RWPE2 (cell line): ENCODE data around the gene SPRY4.

Experiments
- ATAC-seq: fragments of 200-7000 bp; cut with Tn5 transposase; 3 replicates; pipeline ENCODE4 v1.9.1; 2021; ENCODE audit warnings: low read depth
- DNase-seq: peaks from one replicate; pipeline ENCODE4 v3.0.0-alpha.2; 2020; ENCODE audit warnings: low spot score
- H3K27ac ChIP-seq: fragments of 450-650 bp; 2 replicates; pipeline ENCODE4 v1.5.1; 2017; ENCODE audit warnings: mild to moderate bottlenecking; ENCODE audit not compliant: poor library complexity, severe bottlenecking
- H3K27me3 ChIP-seq: fragments of 250-450 bp; sonication (Bioruptor Pico); 2 replicates; pipeline ENCODE4 v1.5.1; 2021; ENCODE audit warnings: mild to moderate bottlenecking, moderate library complexity; ENCODE audit not compliant: insufficient read depth, poor library complexity, severe bottlenecking
- H3K36me3 ChIP-seq: fragments of 250-450 bp; sonication (Bioruptor Pico); 2 replicates; pipeline ENCODE4 v1.5.1; 2020; ENCODE audit warnings: low read depth, mild to moderate bottlenecking, moderate library complexity
- H3K4me1 ChIP-seq: fragments of 250-450 bp; sonication (Bioruptor Pico); 2 replicates; pipeline ENCODE4 v1.5.1; 2021; ENCODE audit warnings: mild to moderate bottlenecking, moderate library complexity; ENCODE audit not compliant: insufficient read depth, poor library complexity, severe bottlenecking
- H3K4me3 ChIP-seq: fragments of 250-450 bp; sonication (Bioruptor Pico); 2 replicates; pipeline ENCODE4 v1.5.1; 2021; ENCODE audit warnings: mild to moderate bottlenecking, moderate library complexity; ENCODE audit not compliant: severe bottlenecking
- H3K9me3 ChIP-seq: fragments of 250-450 bp; sonication (Bioruptor Pico); 2 replicates; pipeline ENCODE4 v1.5.1; 2021; ENCODE audit warnings: mild to moderate bottlenecking, moderate library complexity; ENCODE audit not compliant: severe bottlenecking
- CTCF ChIP-seq: fragments of 450-650 bp; IDR thresholded peaks from one replicate; pipeline ENCODE4 v1.5.1; 2017; ENCODE audit warnings: mild to moderate bottlenecking, moderate library complexity; ENCODE audit not compliant: poor library complexity, severe bottlenecking

SPRY4 gene

GRCh38 chr5:142313275-142313674 lies 11.5 kb downstream of the SPRY4 start:
- H3K4me1 ChIP-seq = no peaks in the 10 kb centered on the region
- DNase-seq = no peak
- H3K4me3 ChIP-seq = no peak overlapping the region
- no peak for ATAC-seq
- no peaks in the 10 kb centered on the region for H3K27me3 ChIP-seq
- H3K36me3 ChIP-seq = peaks cover 82% of the 10 kb centered on the region
- no peak for TF ChIP-seq CTCF
- H3K9me3 ChIP-seq = no peaks in the 10 kb centered on the region
- H3K27ac ChIP-seq = no peak overlapping the region

DNA sequence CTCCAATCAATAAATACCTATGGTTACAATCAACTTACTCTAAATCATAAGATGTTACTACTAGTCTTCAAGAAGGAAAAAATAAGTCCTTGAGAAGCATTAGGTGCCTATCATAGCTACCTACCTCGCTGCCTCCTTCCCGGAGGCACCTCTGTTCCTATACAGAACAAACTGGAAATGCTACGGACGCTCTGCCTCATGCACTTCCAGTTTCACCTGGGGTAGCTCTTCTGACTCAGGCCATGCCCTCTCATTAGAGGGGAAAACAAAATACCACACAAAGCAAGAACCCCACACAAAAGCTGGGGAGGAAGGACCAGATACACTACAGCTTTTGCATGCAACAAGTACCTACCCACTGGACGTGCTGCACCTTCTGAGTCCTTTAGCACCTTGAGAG lies 12.4 kb downstream of the SPRY4 start:
- ATAC-seq (no peak), DNase-seq (no peak)
- no peaks in the 10 kb centered on the region for H3K27me3 ChIP-seq
- H3K4me1 ChIP-seq = no peaks in the 10 kb centered on the region
- no peak for TF ChIP-seq CTCF
- no peak overlapping the region for H3K27ac ChIP-seq
- H3K9me3 ChIP-seq = no peaks in the 10 kb centered on the region
- peaks cover 84% of the 10 kb centered on the region for H3K36me3 ChIP-seq
- H3K4me3 ChIP-seq = no peak overlapping the region

DNA sequence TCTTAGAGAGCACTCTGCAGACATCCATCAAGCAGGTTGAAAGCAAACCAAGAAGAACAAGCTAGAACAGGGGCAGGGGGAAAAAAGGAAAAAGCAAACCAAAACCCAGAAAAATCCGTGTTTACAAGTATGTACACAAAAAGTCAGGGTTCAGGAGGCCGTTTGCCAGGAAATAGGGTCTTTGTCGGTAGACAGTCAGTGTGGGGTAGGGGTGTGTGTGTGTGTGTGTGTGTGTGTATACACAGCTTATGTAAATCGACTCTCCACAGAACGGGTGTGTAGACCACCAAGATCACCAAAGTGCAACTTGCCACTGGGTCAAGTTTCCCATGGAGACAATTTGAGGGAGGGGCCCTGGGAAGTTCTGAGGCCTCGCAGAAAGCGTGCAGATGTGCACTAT lies 13.1 kb downstream of the SPRY4 start:
- Histone ChIP-seq H3K36me3 (peaks cover 77% of the 10 kb centered on the region), H3K9me3 (no peaks in the 10 kb centered on the region), H3K27me3 (no peaks in the 10 kb centered on the region), H3K4me3 (no peak overlapping the region), H3K4me1 (no peaks in the 10 kb centered on the region), H3K27ac (no peak overlapping the region)
- TF ChIP-seq CTCF = no peak
- DNase-seq (no peak), ATAC-seq (no peak)

DNA sequence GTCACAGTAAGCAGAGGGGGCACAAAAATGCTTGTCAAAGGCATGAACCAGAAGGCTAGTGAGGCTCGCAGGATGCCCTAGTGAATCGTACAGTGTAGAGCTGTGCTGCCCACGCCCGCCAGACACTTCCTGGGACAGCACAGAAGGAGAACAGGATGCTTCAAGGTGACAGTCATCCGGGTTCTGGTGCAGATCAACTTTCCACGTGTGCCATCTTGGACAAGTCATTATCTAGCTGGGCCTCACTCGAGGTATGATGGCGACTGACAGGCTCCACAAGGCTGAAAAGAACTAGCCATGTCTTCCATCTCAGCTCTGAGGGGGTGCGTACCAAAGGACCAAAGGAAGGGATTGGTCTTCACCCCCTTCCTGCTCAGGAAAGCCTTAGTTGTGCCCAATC lies 14.0 kb downstream of the SPRY4 start:
- no peaks in the 10 kb centered on the region for H3K4me1 ChIP-seq
- H3K27ac ChIP-seq = no peak overlapping the region
- H3K4me3 ChIP-seq = no peak overlapping the region
- TF ChIP-seq CTCF = no peak
- H3K36me3 ChIP-seq = peaks cover 72% of the 10 kb centered on the region
- H3K9me3 ChIP-seq = no peaks in the 10 kb centered on the region
- ATAC-seq (no peak), DNase-seq (no peak)
- no peaks in the 10 kb centered on the region for H3K27me3 ChIP-seq

- H3K4me1 ChIP-seq = no peaks in the 10 kb centered on the region
- DNase-seq (no peak), ATAC-seq (no peak)
- no peaks in the 10 kb centered on the region for H3K9me3 ChIP-seq
- H3K27me3 ChIP-seq = no peaks in the 10 kb centered on the region
- no peak overlapping the region for H3K4me3 ChIP-seq
- no peak for TF ChIP-seq CTCF
- peaks cover 63% of the 10 kb centered on the region for H3K36me3 ChIP-seq
- no peak overlapping the region for H3K27ac ChIP-seq
These were observed 15.0 kb downstream of the SPRY4 start for GRCh38 chr5:142309747-142310318.
